ENCODE measurements around the gene ZNF750. TPM values are rescaled to one million over a fixed set of nuclear protein-coding genes. Genes with fewer than 3 reads are reported as not detected.

ZNF750 gene
- total RNA-seq, 1 experiment from 2014 or later, result 0.14 TPM

DNA sequence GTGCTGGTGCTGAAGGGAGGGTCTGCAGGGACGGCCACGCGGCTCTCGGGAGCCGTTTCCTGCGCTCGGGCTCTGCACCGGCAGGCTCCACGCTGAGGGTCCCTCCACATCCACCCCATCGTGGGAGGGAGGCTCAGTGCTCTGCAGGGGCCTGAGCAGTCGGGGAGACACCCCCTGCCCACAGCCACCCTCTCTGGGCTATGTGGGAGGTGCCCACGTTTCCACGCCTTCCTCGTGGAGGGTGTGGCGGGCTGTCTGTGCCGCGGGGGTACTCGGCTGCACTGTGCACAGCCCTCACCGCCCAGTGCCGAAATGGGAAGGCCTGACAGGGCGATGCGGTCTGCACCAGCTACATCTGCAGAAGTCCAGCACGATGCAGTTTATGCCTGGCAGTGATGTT, 25.5 kb upstream of the ZNF750 start:
- Histone ChIP-seq H3K4me3 (ENCODE audit: low read depth, low read length) (no peak overlapping the region), H3K36me3 (ENCODE audit: control insufficient read depth, insufficient read depth, low read length) (no peaks in the 10 kb centered on the region), H3K4me1 (peaks cover 6% of the 10 kb centered on the region; the same call in 1 of the 2 replicates), H3K9me3 (no peaks in the 10 kb centered on the region), H3K27me3 (replicated peaks; ENCODE audit: control insufficient read depth, insufficient read depth, low read length) (no peaks in the 10 kb centered on the region)
- no peak for TF ChIP-seq CTCF (IDR thresholded peaks at IDR 0.05; ENCODE audit: insufficient read depth in 1 of 2, low read depth in 1 of 2, low read length in 1 of 2, severe bottlenecking in 1 of 2, unreplicated experiment in 1 of 2)
- DNase-seq, result no peak
- intact Hi-C loops (cut with micrococcal nuclease; ENCODE audit: unreplicated experiment), result no loop called here
- BruUV-seq (replicated peaks), result no TSS peak
- Mint-ChIP-seq H3K27ac (ENCODE audit: unreplicated experiment) (no peak overlapping the region), H3K9me3 (ENCODE audit: unreplicated experiment) (no peaks in the 10 kb centered on the region), H3K4me1 (ENCODE audit: low read depth, unreplicated experiment) (peaks cover 7% of the 10 kb centered on the region), H3K4me3 (ENCODE audit: unreplicated experiment) (no peak overlapping the region), H3K27me3 (ENCODE audit: insufficient read depth, unreplicated experiment) (no peaks in the 10 kb centered on the region), H3K36me3 (ENCODE audit: insufficient read depth, unreplicated experiment) (peaks cover 17% of the 10 kb centered on the region)
- ChIA-PET POLR2A (no interaction called here), CTCF (no interaction called here)

DNA sequence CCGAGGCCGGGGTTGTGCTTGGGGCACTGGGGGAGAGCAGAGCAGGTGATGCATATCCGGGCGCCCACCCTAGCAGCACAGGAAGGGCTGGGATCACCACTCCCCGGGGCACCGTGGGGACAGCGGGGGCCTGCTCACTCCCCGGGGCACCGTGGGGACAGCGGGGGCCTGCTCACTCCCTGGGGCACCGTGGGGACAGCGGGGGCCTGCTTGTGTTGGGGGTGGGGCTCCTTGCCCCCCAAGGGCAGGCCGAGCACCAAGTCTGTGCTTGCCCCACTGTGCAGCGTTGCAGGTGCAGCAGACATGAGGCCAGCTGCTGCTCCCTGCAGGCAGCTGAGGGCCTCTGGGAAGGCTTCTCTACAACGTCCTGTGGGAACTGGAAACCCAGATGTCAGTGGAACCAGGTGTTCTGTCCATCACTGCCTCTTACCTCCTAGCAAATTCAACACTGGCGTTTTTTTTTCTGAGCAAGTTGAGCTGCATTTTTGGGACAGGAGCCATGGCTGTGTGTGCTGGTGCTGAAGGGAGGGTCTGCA, 25.0 kb upstream of the ZNF750 start:
- intact Hi-C loops (cut with micrococcal nuclease; ENCODE audit: unreplicated experiment), result no loop called here
- H3K9me3 Mint-ChIP-seq (ENCODE audit: unreplicated experiment), result no peaks in the 10 kb centered on the region
- H3K27me3 Mint-ChIP-seq (ENCODE audit: insufficient read depth, unreplicated experiment), result no peaks in the 10 kb centered on the region
- H3K4me1 Mint-ChIP-seq (ENCODE audit: low read depth, unreplicated experiment), result peaks cover 9% of the 10 kb centered on the region
- Histone ChIP-seq H3K4me1 (peaks cover 11% of the 10 kb centered on the region), H3K36me3 (ENCODE audit: control insufficient read depth, insufficient read depth, low read length) (no peaks in the 10 kb centered on the region), H3K4me3 (ENCODE audit: low read depth, low read length) (no peak overlapping the region), H3K27me3 (replicated peaks; ENCODE audit: control insufficient read depth, insufficient read depth, low read length) (no peaks in the 10 kb centered on the region), H3K9me3 (no peaks in the 10 kb centered on the region)
- CTCF ChIA-PET, result interaction anchor here (1.4 kb wide), 1 partner anchor 12 kb away, joined by 3 read pairs; no protein-coding TSS in a partner anchor
- no peak for TF ChIP-seq CTCF (IDR thresholded peaks at IDR 0.05; ENCODE audit: insufficient read depth in 1 of 2, low read depth in 1 of 2, low read length in 1 of 2, severe bottlenecking in 1 of 2, unreplicated experiment in 1 of 2)
- peaks cover 15% of the 10 kb centered on the region for H3K36me3 Mint-ChIP-seq (ENCODE audit: insufficient read depth, unreplicated experiment)
- POLR2A ChIA-PET, result no interaction called here
- no peak for DNase-seq
- BruUV-seq (replicated peaks), result no TSS peak
- no peak overlapping the region for H3K4me3 Mint-ChIP-seq (ENCODE audit: unreplicated experiment)
- H3K27ac Mint-ChIP-seq (ENCODE audit: unreplicated experiment), result no peak overlapping the region

GRCh38 chr17:82863941-82864712, 24.3 kb upstream of the ZNF750 start:
- Mint-ChIP-seq H3K4me3 (ENCODE audit: unreplicated experiment) (no peak overlapping the region), H3K27me3 (ENCODE audit: insufficient read depth, unreplicated experiment) (no peaks in the 10 kb centered on the region), H3K9me3 (ENCODE audit: unreplicated experiment) (no peaks in the 10 kb centered on the region), H3K27ac (ENCODE audit: unreplicated experiment) (no peak overlapping the region), H3K36me3 (ENCODE audit: insufficient read depth, unreplicated experiment) (peaks cover 12% of the 10 kb centered on the region), H3K4me1 (ENCODE audit: low read depth, unreplicated experiment) (peaks cover 15% of the 10 kb centered on the region)
- intact Hi-C loops (cut with micrococcal nuclease; ENCODE audit: unreplicated experiment), result no loop called here
- BruUV-seq (replicated peaks), result no TSS peak
- H3K4me3 ChIP-seq (ENCODE audit: low read depth, low read length), result no peak overlapping the region
- peaks cover 15% of the 10 kb centered on the region for H3K4me1 ChIP-seq
- ChIA-PET POLR2A (no interaction called here), CTCF (interaction anchor here (1.4 kb wide), 1 partner anchor 13 kb away, joined by 3 read pairs; no protein-coding TSS in a partner anchor)
- TF ChIP-seq CTCF (IDR thresholded peaks at IDR 0.05; ENCODE audit: insufficient read depth in 1 of 2, low read depth in 1 of 2, low read length in 1 of 2, severe bottlenecking in 1 of 2, unreplicated experiment in 1 of 2), result no peak
- DNase-seq, result no peak
- no peaks in the 10 kb centered on the region for H3K36me3 ChIP-seq (ENCODE audit: control insufficient read depth, insufficient read depth, low read length)
- H3K9me3 ChIP-seq, result no peaks in the 10 kb centered on the region
- H3K27me3 ChIP-seq (replicated peaks; ENCODE audit: control insufficient read depth, insufficient read depth, low read length), result no peaks in the 10 kb centered on the region
